Measurements from ENCODE around the gene ZNF716. TPM values are rescaled to one million over a fixed set of nuclear protein-coding genes. Genes with fewer than 3 reads are reported as not detected.

Gene ZNF716
- not detected for total RNA-seq

GRCh38 chr7:57449904-57450303 is at the start of gene ZNF716:
Gene ZNF716, plus strand, starts transcription at chr7:57450177. Its CDS starts 112 bp downstream, at chr7:57450289.

Small RNA genes lying within 50 kb of the gene (small RNA-seq; reads per million reads assigned to genes)
- not detected for gene MIR3147 (ENCODE audit: low replicate concordance)

Measured in metanephros (tissue), 2 donors.